ENCODE data around the gene ZNF189.

Gene ZNF189

DNA sequence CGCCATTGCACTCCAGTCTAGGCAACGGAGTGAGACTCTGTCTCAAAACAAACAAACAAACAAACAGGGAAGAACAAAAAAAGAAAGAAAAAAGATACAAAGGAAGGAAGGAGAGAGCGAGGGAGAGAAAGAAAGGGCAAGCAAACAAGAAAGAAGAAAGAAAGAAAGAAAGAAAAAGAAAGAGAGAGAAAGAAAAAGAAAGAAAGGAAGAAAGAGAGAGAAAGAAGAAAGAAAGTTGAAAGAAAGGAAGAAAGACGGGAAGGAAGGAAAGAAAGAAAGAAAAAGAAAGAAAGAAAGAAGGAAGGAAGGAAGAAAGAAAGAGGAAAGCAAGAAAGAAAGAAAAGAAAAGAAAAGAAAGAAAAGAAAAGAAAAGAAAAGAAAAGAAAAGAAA lies 50.0 kb downstream of the ZNF189 start:
- DNase-seq = no peak

GRCh38 chr9:101449071-101449721 lies 50.5 kb downstream of the ZNF189 start:
- DNase-seq = peak in 47 of 56 donors; percentile 15 to 82 (median 56)

- no peak for DNase-seq
Observed at GRCh38 chr9:101450931-101451330, 52.3 kb downstream of the ZNF189 start.

DNA sequence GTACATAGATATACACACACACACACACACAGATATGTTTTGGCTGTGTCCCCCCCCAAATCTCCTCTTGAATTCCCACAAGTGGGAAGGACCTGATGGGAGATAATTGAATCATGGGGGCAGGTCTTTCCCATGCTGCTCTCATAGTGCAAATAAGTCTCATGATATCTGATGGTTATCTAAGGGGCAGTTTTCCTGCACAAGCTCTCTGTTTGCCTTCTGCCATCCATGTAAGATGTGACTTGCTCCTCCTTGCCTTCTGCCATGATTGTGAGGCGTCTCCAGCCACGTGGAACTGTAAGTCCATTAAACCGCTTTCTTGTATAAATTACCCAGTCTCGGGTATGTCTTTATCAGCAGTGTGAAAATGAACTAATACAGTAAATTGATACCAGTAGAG lies 52.8 kb downstream of the ZNF189 start:
- DNase-seq = no peak

GRCh38 chr9:101453776-101454570 lies 55.3 kb downstream of the ZNF189 start:
- DNase-seq = no peak

DNA sequence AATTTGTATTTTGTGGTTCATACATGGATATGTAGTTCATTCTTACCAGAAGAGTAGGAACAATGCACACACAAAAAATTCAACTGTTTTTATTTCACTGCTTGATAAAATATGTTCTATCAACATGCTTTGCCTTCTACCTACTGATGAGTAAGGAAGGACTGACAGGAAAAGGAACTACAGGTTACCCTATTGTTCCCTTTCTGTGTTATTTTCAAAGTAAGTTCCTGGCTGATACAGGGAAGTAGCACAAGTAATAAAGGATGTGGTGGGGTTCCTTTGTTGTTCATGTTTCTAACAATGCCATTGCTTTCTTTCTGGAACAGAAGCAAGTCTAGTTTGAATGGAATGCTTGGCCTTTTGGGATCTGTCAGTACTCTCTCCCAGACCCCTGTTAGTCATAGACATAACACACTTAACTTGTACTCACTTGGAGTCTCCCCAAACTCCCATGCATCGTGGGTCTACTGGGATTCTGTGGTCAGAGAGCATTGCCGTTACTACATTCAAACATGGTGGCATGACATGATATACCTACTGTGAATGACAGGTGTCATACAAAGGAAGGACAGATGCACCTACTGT lies 57.1 kb downstream of the ZNF189 start:
- no peak for DNase-seq

- DNase-seq = no peak
Observed at GRCh38 chr9:101457003-101457402, 58.4 kb downstream of the ZNF189 start.

- DNase-seq = peak in 23 of 56 donors; percentile 6 to 52 (median 21)
Observed at GRCh38 chr9:101458963-101459631, 60.4 kb downstream of the ZNF189 start.

Data from nucleus accumbens (tissue), 56 donors.